Measurements from ENCODE around the gene IQCH.
"Not testable (repeated sequence)": the region's sequence is repeated elsewhere in the genome, so short reads cannot be mapped to it uniquely, and the experiment has no call there.

IQCH gene

GRCh38 chr15:67254238-67255175 is at the start of gene IQCH, which contains the start of gene AAGAB:
Gene IQCH (plus strand): TSS chr15:67254786. CDS start chr15:67254897, 111 bp downstream.
Gene AAGAB (minus strand): TSS chr15:67254661. CDS start chr15:67254631, 30 bp downstream.
- peak; percentile 96 for DNase-seq

GRCh38 chr15:67207555-67208207 is 46.9 kb upstream of the IQCH start:
- no peak for DNase-seq

GRCh38 chr15:67208396-67208795 is 46.2 kb upstream of the IQCH start:
- no peak for DNase-seq

DNA sequence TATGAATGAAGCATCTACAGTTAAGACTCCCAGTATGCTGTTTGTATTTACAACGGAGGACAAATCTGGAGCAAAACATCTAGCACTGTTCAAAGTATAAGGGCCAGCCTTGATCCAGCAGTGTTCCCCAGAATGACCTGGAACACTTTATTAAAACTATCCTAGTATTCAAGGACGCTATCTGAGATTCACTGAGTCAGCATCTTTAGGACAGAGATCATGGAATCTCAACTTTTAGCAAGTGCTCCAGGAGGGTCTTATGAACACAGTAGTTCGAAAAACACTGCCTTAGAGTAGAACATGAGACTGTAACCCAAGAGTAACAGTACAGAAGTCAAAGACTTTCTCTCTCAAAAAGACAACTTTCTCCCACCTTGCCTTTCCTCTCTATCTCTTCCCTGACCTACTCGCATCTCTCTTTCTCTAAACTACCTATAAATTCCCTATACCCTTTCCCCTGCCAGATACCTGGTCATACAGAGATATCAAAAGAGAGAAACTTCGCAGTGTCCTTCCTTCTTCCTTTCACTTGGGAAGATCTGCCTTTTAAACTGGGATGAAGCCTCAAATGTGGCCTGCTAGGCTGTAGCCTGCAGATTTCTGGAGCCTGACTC is 43.9 kb upstream of the IQCH start:
- no peak for DNase-seq

DNA sequence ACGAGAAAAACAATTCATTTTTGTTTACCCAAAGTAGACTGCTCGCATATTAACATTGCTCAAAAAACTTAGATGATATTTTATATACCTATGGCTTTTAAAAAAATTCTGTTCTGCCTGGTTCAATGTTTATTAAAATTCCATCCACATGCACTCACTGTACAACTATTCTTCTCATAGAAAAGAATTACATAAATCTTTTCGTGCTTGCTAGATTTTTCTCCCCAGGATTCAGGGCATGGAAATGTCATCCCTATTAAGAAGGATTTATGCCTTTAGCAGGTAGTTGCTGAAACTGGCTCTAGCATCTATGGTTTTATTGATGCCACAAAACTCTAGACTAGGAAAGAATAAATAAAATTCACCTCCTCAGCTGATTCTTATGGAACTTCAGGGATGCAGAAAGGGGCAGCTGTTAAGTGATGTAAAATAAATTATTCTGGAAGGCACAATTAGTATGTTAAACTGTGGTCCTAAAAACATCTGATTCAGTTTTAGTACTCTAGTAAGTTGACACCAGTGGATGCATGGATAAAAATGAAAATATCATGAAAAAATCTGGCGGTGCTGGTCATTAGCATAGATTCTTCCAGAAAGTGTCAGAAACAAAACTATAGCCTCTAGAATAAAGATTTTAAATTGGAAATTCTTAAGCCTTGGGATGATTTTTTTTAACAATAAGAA is 41.8 kb upstream of the IQCH start:
- DNase-seq, result no peak

DNA sequence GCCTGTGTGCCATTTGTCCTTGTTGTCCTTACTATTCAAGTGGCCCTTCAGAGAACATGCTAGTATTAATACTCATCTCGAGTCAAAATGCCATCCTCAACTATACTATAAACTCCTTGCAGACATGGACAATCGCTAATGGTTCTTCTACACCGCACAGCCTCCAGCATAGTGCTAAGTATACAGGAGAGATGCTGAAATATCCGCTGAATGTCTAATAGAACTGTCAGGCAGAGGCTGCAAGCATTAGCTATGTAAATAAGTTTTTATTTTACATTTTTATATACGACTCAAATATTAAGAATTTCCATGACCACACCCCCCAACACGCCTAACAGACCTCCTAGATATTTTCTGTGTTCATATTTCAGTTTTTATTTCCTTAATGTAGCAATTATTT is 39.5 kb upstream of the IQCH start:
- peak in 1 of 2 experiments; percentile 9 for DNase-seq

- no peak for DNase-seq
These were observed 37.7 kb upstream of the IQCH start for GRCh38 chr15:67216859-67217258.

GRCh38 chr15:67218428-67218827 is 36.2 kb upstream of the IQCH start:
- DNase-seq, result no peak

DNA sequence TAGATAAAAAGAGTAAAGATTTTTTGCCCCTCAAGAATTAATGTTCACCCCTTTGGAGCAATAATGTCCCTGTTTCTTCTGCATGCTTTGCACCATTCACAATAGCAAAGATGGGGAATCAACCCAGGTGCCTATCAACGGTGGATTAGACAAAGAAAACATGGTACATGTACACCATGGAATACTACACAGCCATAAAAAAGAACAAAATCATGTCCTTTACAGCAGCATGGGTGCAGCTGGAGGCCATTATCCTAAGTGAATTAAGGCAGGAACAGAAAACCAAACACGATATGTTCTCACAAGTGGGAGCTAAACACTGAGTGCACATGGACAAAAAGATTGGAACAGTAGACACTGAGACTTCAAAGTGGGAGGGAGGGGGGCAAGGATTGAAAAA is 35.3 kb upstream of the IQCH start:
- no peak for DNase-seq

DNA sequence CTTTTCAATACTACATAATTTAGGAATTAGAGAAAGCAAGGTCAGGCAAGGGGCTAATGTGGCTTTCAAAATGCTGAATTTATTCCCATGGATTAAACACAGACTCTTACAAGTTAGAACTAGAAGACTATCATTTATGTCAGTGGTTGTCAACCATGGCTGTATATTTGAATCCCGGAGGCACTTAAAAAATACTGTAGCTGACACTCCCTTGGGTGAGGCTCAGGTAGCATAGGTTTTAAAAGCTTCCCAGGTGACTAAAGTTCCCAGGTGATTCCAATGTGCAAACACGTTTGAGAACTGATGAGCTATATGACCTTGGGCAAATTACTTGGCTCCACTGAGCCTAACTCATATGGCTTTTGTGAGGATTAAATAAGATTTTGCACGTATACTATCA is 29.7 kb upstream of the IQCH start:
- no peak for DNase-seq

- DNase-seq, result no peak
These were observed 29.2 kb upstream of the IQCH start for GRCh38 chr15:67225336-67225735.

GRCh38 chr15:67227431-67227830 is 27.2 kb upstream of the IQCH start:
- no peak for DNase-seq

DNA sequence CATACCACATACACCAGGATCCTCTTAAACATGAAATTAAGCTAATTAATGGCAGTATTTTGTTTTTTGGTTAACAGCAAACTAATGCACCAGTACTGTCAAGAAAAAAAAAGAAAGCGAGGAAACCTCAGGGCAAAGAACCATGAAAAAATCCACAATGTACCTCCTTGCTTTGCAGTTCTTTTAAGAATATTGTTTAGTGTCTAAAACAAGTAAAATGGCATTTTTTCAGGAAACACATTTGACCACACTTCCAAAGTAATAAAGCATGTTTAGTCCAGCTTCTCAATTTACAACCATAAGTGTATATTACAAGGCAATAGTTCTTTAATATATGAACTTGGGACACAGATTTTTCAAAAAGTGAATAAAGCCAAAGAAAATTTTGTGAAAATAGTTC is 26.7 kb upstream of the IQCH start:
- DNase-seq, result no peak

DNA sequence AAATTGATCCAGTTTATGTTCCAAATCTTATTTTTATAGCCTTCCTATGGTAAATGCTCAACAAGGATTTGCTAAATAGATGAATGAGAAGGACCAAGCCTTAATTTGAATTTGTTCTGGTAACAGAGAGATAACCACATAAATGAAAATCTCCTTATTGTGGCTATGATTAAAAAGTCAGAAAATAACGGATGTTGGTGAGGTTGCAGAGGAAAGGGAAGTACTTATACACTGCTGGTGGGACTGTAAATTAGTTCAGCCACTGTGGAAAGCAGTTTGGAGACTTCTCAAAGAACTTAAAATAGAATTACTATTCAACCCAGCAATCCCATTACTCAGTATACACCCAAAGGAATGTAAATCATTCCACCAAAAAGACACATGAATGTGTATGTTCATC is 26.3 kb upstream of the IQCH start:
- DNase-seq, result no peak

GRCh38 chr15:67230504-67230903 is 24.1 kb upstream of the IQCH start:
- no peak for DNase-seq

- no peak for DNase-seq
These were observed 22.0 kb upstream of the IQCH start for GRCh38 chr15:67232591-67232990.

DNA sequence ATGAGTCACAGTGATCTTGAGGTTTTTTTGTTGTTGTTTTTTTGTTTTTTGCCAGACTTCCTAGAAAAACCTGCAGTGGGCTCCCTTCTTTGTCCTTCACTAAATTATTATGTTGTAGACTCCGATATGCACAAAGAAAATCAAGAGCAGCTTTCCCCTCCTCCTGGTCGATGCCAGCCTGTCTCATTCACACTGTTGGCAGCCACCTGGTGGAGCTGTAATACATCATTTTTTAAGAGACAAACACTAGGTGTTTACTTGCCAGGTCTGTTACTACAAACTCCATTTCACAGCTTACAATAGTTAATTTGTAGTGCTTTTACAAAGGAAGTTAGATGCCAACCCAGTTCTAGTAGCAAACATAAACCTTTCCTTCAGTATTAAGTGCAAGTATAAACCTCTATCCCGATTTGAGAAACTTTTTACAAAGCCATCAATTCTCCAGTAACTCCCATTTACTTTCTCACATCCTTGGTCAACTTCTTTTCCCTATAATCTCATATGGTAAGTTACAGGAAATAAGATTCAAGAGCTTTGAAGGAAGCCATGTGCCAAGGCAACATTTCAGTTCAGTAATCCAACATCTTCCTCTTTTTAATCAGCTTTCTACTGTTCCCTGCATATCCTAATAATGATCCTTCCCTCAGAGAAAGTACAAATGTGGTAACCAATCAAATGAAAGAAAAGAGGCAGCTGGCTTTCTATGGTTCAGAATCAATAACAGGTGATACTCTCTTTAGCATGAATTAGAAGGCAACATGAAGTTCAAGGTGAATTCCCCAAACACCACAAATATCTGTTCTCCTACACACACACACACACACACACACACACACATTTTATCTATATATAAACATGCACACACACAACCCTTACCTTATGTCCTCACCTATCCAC is 14.1 kb upstream of the IQCH start:
- DNase-seq, result peak; percentile 2 to 28

DNA sequence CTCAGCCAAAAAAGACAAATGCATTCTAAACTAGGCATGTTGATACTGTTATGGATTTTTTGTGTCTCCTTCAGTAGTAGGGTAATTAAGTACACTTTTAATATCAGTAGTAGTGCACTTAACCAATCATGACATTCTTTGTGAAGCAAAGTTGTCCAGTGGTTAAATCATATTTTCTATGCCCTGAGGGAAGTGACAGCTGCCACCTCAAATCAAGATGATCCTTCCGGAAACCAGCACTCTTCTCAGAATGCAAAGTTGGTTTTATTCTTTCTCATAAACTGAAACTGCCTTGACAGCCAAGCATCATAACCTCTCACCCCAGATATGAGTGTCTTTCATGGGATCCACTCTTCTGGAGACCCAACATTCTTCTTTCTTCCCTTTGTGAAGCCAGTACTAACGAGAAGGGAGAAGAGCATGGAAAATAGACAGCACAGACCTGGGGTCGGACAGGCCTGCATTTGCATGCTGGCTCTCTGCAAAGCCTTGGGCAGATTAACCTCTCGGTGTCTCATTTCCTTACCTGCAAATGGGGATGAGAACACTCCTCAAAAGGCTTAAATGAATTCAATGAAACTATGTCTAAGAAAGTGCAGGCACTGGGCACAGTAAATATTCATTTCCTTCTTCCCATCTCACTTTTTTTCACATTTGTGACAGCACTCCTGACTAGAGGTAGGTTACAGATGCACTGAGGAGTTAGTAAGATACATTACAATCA is 13.3 kb upstream of the IQCH start:
- no peak for DNase-seq

DNA sequence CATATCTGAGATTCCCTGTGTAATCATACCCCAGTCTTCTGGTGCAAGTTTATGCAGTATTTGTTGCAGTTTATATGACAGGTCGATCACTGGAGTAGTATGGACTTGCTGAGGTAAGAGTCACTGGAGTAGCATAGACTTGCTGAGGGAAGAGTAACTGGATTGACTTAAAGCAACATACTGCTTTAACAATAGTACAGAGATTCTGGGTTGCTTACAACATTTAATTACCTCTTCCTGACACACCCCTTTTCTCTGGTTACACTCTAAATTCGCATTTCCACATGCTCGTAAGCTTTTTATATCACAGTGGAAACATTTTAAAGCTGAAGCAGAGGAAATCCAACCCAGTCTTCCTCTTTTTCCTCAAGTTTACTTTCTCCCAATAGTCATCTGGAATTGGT is 11.9 kb upstream of the IQCH start:
- DNase-seq, result no peak

DNA sequence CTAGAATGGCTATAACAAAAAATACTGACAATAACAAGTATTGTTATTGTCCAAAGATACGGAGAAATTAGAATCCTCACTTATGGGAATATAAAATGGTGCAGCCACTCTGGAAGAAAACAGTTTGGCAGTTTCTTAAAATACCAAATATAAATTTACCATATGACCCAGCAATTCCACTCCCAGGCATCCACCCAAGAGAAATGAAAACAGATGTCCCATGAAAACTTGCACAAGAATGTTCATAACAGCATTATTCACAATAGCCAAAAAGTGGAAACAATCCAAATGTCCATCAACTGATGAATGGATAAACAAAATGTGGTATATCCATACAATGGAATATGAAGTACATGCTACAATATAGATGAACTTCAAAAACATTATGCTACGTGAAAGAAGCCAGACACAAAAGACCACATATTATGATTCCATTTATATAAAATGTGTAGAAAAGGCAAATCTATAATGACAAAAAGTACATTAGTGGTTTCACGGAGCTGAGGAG is 9.6 kb upstream of the IQCH start:
- DNase-seq, result no peak

DNA sequence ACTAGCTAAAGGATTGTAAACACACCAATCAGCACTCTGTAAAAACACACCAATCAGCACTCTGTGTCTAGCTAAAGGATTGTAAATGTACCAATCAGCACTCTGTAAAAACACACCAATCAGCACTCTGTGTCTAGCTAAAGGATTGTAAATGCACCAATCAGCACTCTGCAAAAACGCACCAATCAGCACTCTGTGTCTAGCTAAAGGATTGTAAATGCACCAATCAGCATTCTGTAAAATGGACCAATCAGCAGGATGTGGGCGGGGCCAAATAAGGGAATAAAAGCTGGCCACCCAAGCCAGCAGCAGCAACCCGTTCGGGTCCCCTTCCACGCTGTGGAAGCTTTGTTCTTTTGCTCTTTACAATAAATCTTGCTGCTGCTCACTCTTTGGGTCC is 8.0 kb upstream of the IQCH start:
- not testable (repeated sequence) for DNase-seq
